ENCODE measurements around the gene FN1. TPM values are rescaled to one million over a fixed set of nuclear protein-coding genes. Genes with fewer than 3 reads are reported as not detected.

Gene FN1
- polyA plus RNA-seq, 1 of the 3 experiments (the other 2 are of a cell fraction) = 1,671 TPM

DNA sequence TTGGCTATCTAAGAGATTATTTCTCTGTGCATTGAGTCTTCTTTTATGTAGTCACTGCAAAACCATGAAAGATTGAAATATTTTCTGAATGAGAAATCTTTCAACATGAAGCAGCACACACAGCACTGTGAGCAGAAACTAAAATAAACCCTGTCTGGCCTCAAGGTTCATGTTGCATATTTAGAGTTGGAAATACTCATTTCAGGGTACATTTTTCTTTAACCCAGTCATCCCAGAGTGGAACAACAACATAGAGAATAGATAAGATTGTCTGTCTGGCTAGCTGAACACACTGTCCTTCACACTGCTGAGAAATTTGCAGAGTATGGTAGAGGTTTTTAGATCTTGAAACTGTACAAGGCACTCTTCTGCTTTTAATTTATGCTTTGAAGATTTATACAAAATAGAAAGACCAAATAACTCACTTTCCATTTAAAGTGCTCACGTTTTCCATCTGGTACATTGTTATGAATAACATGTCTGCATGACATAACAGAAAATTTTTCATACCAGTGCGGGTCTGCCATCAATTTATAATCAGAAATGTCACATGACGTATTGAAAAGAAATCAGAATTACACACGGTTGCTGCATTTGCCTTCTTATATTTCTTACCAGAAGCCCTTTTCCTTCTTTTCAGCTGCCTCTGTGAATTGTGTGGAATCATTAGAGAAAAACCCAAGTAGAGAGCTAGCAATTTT is 25.0 kb upstream of the FN1 start:
- no peaks in the 10 kb centered on the region for H3K36me3 ChIP-seq (replicated peaks in 1 of 2; ENCODE audit: control insufficient read depth in 1 of 2, insufficient read depth in 2 of 2, low read length in 1 of 2)
- peaks cover 20% of the 10 kb centered on the region for H3F3A ChIP-seq (replicated peaks; ENCODE audit: insufficient read depth)
- H3K9ac ChIP-seq = peak overlapping the region; percentile 59; the same call in 1 of the 2 replicates
- H3K4me3 ChIP-seq (ENCODE audit: low read depth in 2 of 2, low read length in 1 of 2) = peak overlapping the region in 1 of 2 experiments; percentile 14; a peak in 2 of 4 replicates
- TF ChIP-seq EZH2phosphoT487 (IDR thresholded peaks at IDR 0.05; ENCODE audit: borderline replicate concordance, low read depth) (no peak), MEF2A (IDR thresholded peaks at IDR 0.05; ENCODE audit: borderline replicate concordance, low read depth) (peak; percentile 83), ZBTB33 (IDR thresholded peaks at IDR 0.05; ENCODE audit: borderline replicate concordance, low read depth) (no peak), TEAD4 (IDR thresholded peaks at IDR 0.05; ENCODE audit: borderline replicate concordance, insufficient read depth) (peak; percentile 91), FOSL2 (IDR thresholded peaks at IDR 0.05; ENCODE audit: borderline replicate concordance, low read depth) (peak; percentile 88), RXRA (IDR thresholded peaks at IDR 0.05; ENCODE audit: borderline replicate concordance, low read depth) (peak; percentile 89), JUND (IDR thresholded peaks at IDR 0.05) (peak; percentile 92), FOXJ3 (CRISPR knock-in tag; IDR thresholded peaks at IDR 0.05) (no peak), NRF1 (IDR thresholded peaks at IDR 0.05; ENCODE audit: low read depth, low read length) (no peak), NFIC (IDR thresholded peaks at IDR 0.05; ENCODE audit: borderline replicate concordance) (peak; percentile 76; the same call in 1 of the 2 replicates), POLR2AphosphoS5 (IDR thresholded peaks at IDR 0.05; ENCODE audit: low read depth, low read length) (peak; percentile 69; the same call in 1 of the 2 replicates), FOXM1 (IDR thresholded peaks at IDR 0.05; ENCODE audit: low read depth) (peak; percentile 49; the same call in 1 of the 2 replicates), RAD21 (IDR thresholded peaks at IDR 0.05; ENCODE audit: low read length) (no peak), SIN3A (IDR thresholded peaks at IDR 0.05; ENCODE audit: borderline replicate concordance, low read depth, low read length) (no peak), CHD2 (IDR thresholded peaks at IDR 0.05; ENCODE audit: low read length, partially characterized antibody) (no peak), EP300 (IDR thresholded peaks at IDR 0.05; ENCODE audit: borderline replicate concordance in 1 of 2, low read depth in 1 of 2, low read length in 1 of 2) (peak in 1 of 2 experiments; percentile 93; a peak in 2 of 4 replicates), TCF12 (IDR thresholded peaks at IDR 0.05) (peak; percentile 90), USF1 (IDR thresholded peaks at IDR 0.05; ENCODE audit: borderline replicate concordance, low read depth) (no peak)
- TF ChIP-seq, protein P1, sequence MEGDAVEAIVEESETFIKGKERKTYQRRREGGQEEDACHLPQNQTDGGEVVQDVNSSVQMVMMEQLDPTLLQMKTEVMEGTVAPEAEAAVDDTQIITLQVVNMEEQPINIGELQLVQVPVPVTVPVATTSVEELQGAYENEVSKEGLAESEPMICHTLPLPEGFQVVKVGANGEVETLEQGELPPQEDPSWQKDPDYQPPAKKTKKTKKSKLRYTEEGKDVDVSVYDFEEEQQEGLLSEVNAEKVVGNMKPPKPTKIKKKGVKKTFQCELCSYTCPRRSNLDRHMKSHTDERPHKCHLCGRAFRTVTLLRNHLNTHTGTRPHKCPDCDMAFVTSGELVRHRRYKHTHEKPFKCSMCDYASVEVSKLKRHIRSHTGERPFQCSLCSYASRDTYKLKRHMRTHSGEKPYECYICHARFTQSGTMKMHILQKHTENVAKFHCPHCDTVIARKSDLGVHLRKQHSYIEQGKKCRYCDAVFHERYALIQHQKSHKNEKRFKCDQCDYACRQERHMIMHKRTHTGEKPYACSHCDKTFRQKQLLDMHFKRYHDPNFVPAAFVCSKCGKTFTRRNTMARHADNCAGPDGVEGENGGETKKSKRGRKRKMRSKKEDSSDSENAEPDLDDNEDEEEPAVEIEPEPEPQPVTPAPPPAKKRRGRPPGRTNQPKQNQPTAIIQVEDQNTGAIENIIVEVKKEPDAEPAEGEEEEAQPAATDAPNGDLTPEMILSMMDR (IDR thresholded peaks at IDR 0.05) = no peak
- TF ChIP-seq, protein P2, sequence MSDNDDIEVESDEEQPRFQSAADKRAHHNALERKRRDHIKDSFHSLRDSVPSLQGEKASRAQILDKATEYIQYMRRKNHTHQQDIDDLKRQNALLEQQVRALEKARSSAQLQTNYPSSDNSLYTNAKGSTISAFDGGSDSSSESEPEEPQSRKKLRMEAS (IDR thresholded peaks at IDR 0.05; ENCODE audit: low read depth) = peak; percentile 73
- TF ChIP-seq, protein P3, sequence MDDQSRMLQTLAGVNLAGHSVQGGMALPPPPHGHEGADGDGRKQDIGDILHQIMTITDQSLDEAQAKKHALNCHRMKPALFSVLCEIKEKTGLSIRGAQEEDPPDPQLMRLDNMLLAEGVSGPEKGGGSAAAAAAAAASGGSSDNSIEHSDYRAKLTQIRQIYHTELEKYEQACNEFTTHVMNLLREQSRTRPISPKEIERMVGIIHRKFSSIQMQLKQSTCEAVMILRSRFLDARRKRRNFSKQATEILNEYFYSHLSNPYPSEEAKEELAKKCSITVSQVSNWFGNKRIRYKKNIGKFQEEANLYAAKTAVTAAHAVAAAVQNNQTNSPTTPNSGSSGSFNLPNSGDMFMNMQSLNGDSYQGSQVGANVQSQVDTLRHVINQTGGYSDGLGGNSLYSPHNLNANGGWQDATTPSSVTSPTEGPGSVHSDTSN (IDR thresholded peaks at IDR 0.05) = peak; percentile 77
- no peaks in the 10 kb centered on the region for H4K20me1 ChIP-seq (ENCODE audit: insufficient read depth)
- H3K9me2 ChIP-seq = no peaks in the 10 kb centered on the region
- no peaks in the 10 kb centered on the region for H3K79me2 ChIP-seq (ENCODE audit: insufficient read depth)
- WGBS (ENCODE audit: low lambda C conversion rate) = 17% methylated on average over 4 of the region's 4 CpGs
- no peaks in the 10 kb centered on the region for H3K9me3 ChIP-seq
- CTCF ChIA-PET = interaction anchor here (1.4 to 1.5 kb wide), 2 partner anchors 368 to 470 kb away, joined by 3 read pairs; no protein-coding TSS in a partner anchor
- no peaks in the 10 kb centered on the region for H3K27me3 ChIP-seq (ENCODE audit: insufficient read depth)
- DNase-seq = no peak
- POLR2A ChIA-PET = no interaction called here
- peaks cover 0 to 22% of the 10 kb centered on the region in 2 experiments; a peak in 3 of 4 replicates for H3K4me1 ChIP-seq (ENCODE audit: control insufficient read depth in 1 of 2, insufficient read depth in 2 of 2, low read depth in 1 of 2, low read length in 1 of 2)
- H2AFZ ChIP-seq (ENCODE audit: low read depth) = peak overlapping the region; percentile 44
- peak overlapping the region; percentile 67 to 90 for H3K27ac ChIP-seq (ENCODE audit: low read depth in 2 of 2, low read length in 1 of 2)
- H3K4me2 ChIP-seq = peak overlapping the region; percentile 34; the same call in 1 of the 2 replicates

All from SK-N-SH (cell line).